Measurements from ENCODE around the gene CROCC.

- no peak for TF ChIP-seq POLR2AphosphoS5 (IDR thresholded peaks at IDR 0.05)
- TF ChIP-seq CTCF (IDR thresholded peaks at IDR 0.05) = no peak
- TF ChIP-seq POLR2A (IDR thresholded peaks at IDR 0.05) = no peak
- no peak for TF ChIP-seq EP300 (IDR thresholded peaks at IDR 0.05; ENCODE audit: low read depth)
Observed at GRCh38 chr1:17005365-17005740, 83.6 kb downstream of the CROCC start.

All from transverse colon (tissue), 4 donors.